HepG2 (cell line): Measurements from ENCODE around the gene MAP3K2. TPM values are rescaled to one million over a fixed set of nuclear protein-coding genes. Genes with fewer than 3 reads are reported as not detected.

Source experiments
- ATAC-seq: fragments of 200-7000 bp; cut with Tn5 transposase; 3 replicates; pipeline ENCODE4 v1.9.1; 2020; ENCODE audit warnings: mild to moderate bottlenecking, moderate library complexity
- BruUV-seq: library from RNA; stranded (reverse); fragments of 400-500 nt; replicated peaks from 2 replicates; lab custom pipeline; 2021; lab: Mats Ljungman, UMichigan
- CTCF ChIA-PET: fragments of 300-600 bp; formaldehyde crosslinking; extraction: SDS; loops from one replicate; lab custom pipeline; 2021; ENCODE audit warnings: low total read pairs, inconsistent platforms, low intra/inter-chr PET ratio; lab: Yijun Ruan, JAX
- POLR2A ChIA-PET: fragments of 350-600 bp; sonication (Branson Sonifier 250); formaldehyde crosslinking; loops from one replicate; lab custom pipeline; 2020; ENCODE audit warnings: antibody characterized with exemption, inconsistent platforms; lab: Yijun Ruan, JAX
- DNase-seq: peaks from one replicate; pipeline ENCODE4 v3.0.0-alpha.2; 2015; ENCODE audit warnings: low spot score
- FAIRE-seq: peaks from 3 replicates; lab custom pipeline; 2011; peaks lifted over from hg19 to GRCh38; lab: Jason Lieb, UNC
- H2AFZ ChIP-seq: one replicate; pipeline ENCODE4 v1.6.1; 2011; ENCODE audit warnings: low read length, inconsistent platforms
- H3K27ac ChIP-seq: fragments of 300-600 bp; 3 replicates; pipeline ENCODE4 v1.8.0; 2011; ENCODE audit warnings: mixed run types, mild to moderate bottlenecking, mixed read lengths, low read length, inconsistent platforms; ENCODE audit not compliant: insufficient read depth; ENCODE audit errors: extremely low read length
- H3K27me3 ChIP-seq, 2 experiments: fragments of 200-600 bp in 1 of 2; 2 replicates in 1 of 2; 3 replicates in 1 of 2; pipeline versions ENCODE4 v1.6.0 to v1.8.0; 2011; ENCODE audit warnings: low read length in 2 of 2, mild to moderate bottlenecking in 2 of 2, moderate library complexity in 2 of 2, inconsistent platforms in 1 of 2; ENCODE audit not compliant: insufficient read depth in 2 of 2, control insufficient read depth in 1 of 2
- H3K36me3 ChIP-seq, 2 experiments: fragments of 200-600 bp in 1 of 2; replicated peaks in 1 of 2; 2 replicates in 1 of 2; 3 replicates in 1 of 2; pipeline versions ENCODE4 v1.5.1 to v1.8.0; 2011; ENCODE audit warnings: low read length in 2 of 2, inconsistent platforms in 1 of 2; ENCODE audit not compliant: insufficient read depth in 2 of 2, control insufficient read depth in 1 of 2
- H3K4me1 ChIP-seq: 2 replicates; pipeline ENCODE4 v1.5.1; 2012; ENCODE audit warnings: low read length, inconsistent platforms; ENCODE audit not compliant: insufficient read depth
- H3K4me2 ChIP-seq: 2 replicates; pipeline ENCODE4 v1.6.0; 2011; ENCODE audit warnings: low read depth, low read length, inconsistent platforms
- H3K4me3 ChIP-seq, 3 experiments: fragments of 200-600 bp in 1 of 3; sonication (generic), shearing (Covaris generic) in 1 of 3; replicated peaks in 1 of 3; 2 replicates each; pipeline ENCODE4 v1.5.1; 2011 to 2016; ENCODE audit warnings: low read length in 3 of 3, inconsistent platforms in 2 of 3, low read depth in 2 of 3, mild to moderate bottlenecking in 2 of 3, control low read depth in 1 of 3, mixed read lengths in 1 of 3; ENCODE audit not compliant: insufficient read depth in 1 of 3
- H3K79me2 ChIP-seq: one replicate; pipeline ENCODE4 v1.6.1; 2011; ENCODE audit warnings: low read length, inconsistent platforms; ENCODE audit not compliant: insufficient read depth
- H3K9ac ChIP-seq: 2 replicates; pipeline ENCODE4 v1.6.0; 2011; ENCODE audit warnings: mild to moderate bottlenecking, low read depth, low read length, inconsistent platforms; ENCODE audit not compliant: insufficient read depth
- H3K9me3 ChIP-seq: 2 replicates; pipeline ENCODE4 v1.5.1; 2012; ENCODE audit warnings: mild to moderate bottlenecking, low read length
- H4K20me1 ChIP-seq: 2 replicates; pipeline ENCODE4 v1.6.0; 2011; ENCODE audit warnings: inconsistent platforms, mild to moderate bottlenecking, low read length, moderate library complexity; ENCODE audit not compliant: insufficient read depth
- ETV5 ChIP-seq: IDR thresholded peaks from 2 replicates; pipeline ENCODE4 v1.6.1; 2018; ENCODE audit warnings: missing biosample characterization, missing genetic modification reagents, inconsistent platforms, borderline replicate concordance
- FOSL2 ChIP-seq: sonication (generic); formaldehyde crosslinking; IDR thresholded peaks from 2 replicates; pipeline ENCODE4 v1.4.0; 2020; ENCODE audit warnings: missing genetic modification reagents
- JUND ChIP-seq: sonication (generic); formaldehyde crosslinking; IDR thresholded peaks from 2 replicates; pipeline ENCODE4 v1.8.0; 2022; ENCODE audit warnings: mild to moderate bottlenecking, missing genetic modification reagents
- NFATC3 ChIP-seq: sonication (generic); formaldehyde crosslinking; IDR thresholded peaks from 2 replicates; pipeline ENCODE4 v1.5.1; 2020; ENCODE audit warnings: mild to moderate bottlenecking, missing genetic modification reagents
- POLR2AphosphoS2 ChIP-seq: IDR thresholded peaks from 2 replicates; pipeline ENCODE4 v1.6.1; 2011; ENCODE audit warnings: low read depth, low read length, improper control_type of control experiment
- PRDM15 ChIP-seq: sonication (generic); formaldehyde crosslinking; IDR thresholded peaks from 2 replicates; pipeline ENCODE4 v1.4.0; 2020; ENCODE audit warnings: missing genetic modification reagents
- RBM39 ChIP-seq: fragments of 200-400 bp; formaldehyde crosslinking; IDR thresholded peaks from one replicate; pipeline ENCODE4 v1.6.1; 2018; ENCODE audit warnings: antibody characterized with exemption, mild to moderate bottlenecking, low read depth, low read length; ENCODE audit not compliant: poor library complexity, severe bottlenecking
- SALL1 ChIP-seq: sonication (generic); formaldehyde crosslinking; IDR thresholded peaks from 2 replicates; pipeline ENCODE4 v1.8.0; 2022; ENCODE audit warnings: mild to moderate bottlenecking, missing genetic modification reagents
- SMARCC2 ChIP-seq: fragments of 450-650 bp; IDR thresholded peaks from 2 replicates; pipeline ENCODE4 v1.6.1; 2017; ENCODE audit warnings: antibody characterized with exemption, mild to moderate bottlenecking
- ZBTB3 ChIP-seq: sonication (generic); formaldehyde crosslinking; IDR thresholded peaks from 2 replicates; pipeline ENCODE4 v1.4.0; 2020; ENCODE audit warnings: low read depth, mild to moderate bottlenecking, moderate library complexity, missing genetic modification reagents, borderline replicate concordance
- ZBTB44 ChIP-seq: sonication (generic); formaldehyde crosslinking; IDR thresholded peaks from 2 replicates; pipeline ENCODE4 v1.4.0; 2020; ENCODE audit warnings: missing genetic modification reagents
- ZFAT ChIP-seq: sonication (generic); formaldehyde crosslinking; conservative IDR thresholded peaks from 2 replicates; pipeline ENCODE4 v1.8.1; 2023; ENCODE audit warnings: missing genetic modification reagents, inconsistent platforms
- ZNF234 ChIP-seq: sonication (generic); formaldehyde crosslinking; conservative IDR thresholded peaks from 2 replicates; pipeline ENCODE4 v1.5.1; 2020; ENCODE audit warnings: mild to moderate bottlenecking, missing genetic modification reagents
- ZNF780A ChIP-seq: sonication (generic); formaldehyde crosslinking; IDR thresholded peaks from 2 replicates; pipeline ENCODE4 v1.8.0; 2022; ENCODE audit warnings: mild to moderate bottlenecking, missing genetic modification reagents, moderate library complexity
- WGBS: methylation state at CpG from one replicate; pipeline ENCODE4 v1.1.6; 2017; ENCODE audit warnings: low lambda C conversion rate; 5-methylcytosine and 5-hydroxymethylcytosine counted together
- in situ Hi-C: cut with HindIII; loops from 2 replicates; pipeline ENCODE4 v1.10.0; 2017; ENCODE audit warnings: low pct_unique_long_range_greater_than_20kb; ENCODE audit not compliant: extremely low pct_ligation_motif_present
- intact Hi-C: fragments of 100-400 bp; cut with micrococcal nuclease; formaldehyde crosslinking; loops from one replicate; pipeline ENCODE4 v1.10.0; 2022; ENCODE audit not compliant: unreplicated experiment
- polyA plus RNA-seq, 8 experiments: library from polyadenylated mRNA; depleted of rRNA in 3 of 8; stranded (reverse) in 7 of 8; unstranded in 1 of 8; fragments of >200 nt; fragmentation: Illumina TruSeq in 4 of 8; extraction: Trizol in 4 of 8; gene quantifications; 2 replicates each; pipeline versions ENCODE4 v1.2.1 to v1.2.3, GENCODE V29; 2011 to 2016; ENCODE audit warnings: low read depth in 4 of 8, missing spikeins in 1 of 8, mixed read lengths in 1 of 8; ENCODE audit not compliant: insufficient read depth in 1 of 8
- total RNA-seq, 5 experiments: library from RNA; depleted of rRNA; stranded (reverse); fragments of >200 nt; fragmentation: Illumina TruSeq; extraction: Trizol; gene quantifications; 2 replicates each; pipeline ENCODE4 v1.2.3, GENCODE V29; 2016; ENCODE audit warnings: low read depth in 1 of 5

Gene MAP3K2
- total and polyA plus RNA-seq, 2 of the 13 experiments (the other 11 are each of a cell fraction or from before 2014, with no cell fraction given): 12.2 to 37.2 TPM

- no peak for DNase-seq
- TF ChIP-seq POLR2AphosphoS2 (no peak), SALL1 (CRISPR knock-in tag) (no peak), ZBTB44 (no peak), ZFAT (no peak), ZNF780A (CRISPR knock-in tag) (no peak), ETV5 (CRISPR knock-in tag) (no peak), ZNF234 (CRISPR knock-in tag) (no peak)
- Histone ChIP-seq H3K4me3 (no peak overlapping the region), H3K9ac (no peak overlapping the region), H2AFZ (no peak overlapping the region), H3K27ac (no peak overlapping the region), H3K4me1 (peaks cover 5% of the 10 kb centered on the region; the same call in 1 of the 2 replicates), H4K20me1 (no peaks in the 10 kb centered on the region), H3K36me3 (peaks cover 33 to 71% of the 10 kb centered on the region in 2 experiments), H3K79me2 (no peaks in the 10 kb centered on the region), H3K4me2 (no peak overlapping the region), H3K27me3 (no peaks in the 10 kb centered on the region), H3K9me3 (no peaks in the 10 kb centered on the region)
- POLR2A ChIA-PET: no interaction called here
- intact Hi-C loops (no loop called here), in situ Hi-C loops (no loop called here)
- CTCF ChIA-PET: no interaction called here
- no TSS peak for BruUV-seq
- WGBS: 100% methylated on average over 5 of the region's 5 CpGs
- ATAC-seq: no peak
- FAIRE-seq: no peak
Measured at GRCh38 chr2:127259355-127259754, 128.4 kb downstream of the MAP3K2 start.

- BruUV-seq: no TSS peak
Measured at GRCh38 chr2:127256866-127257265, 130.9 kb downstream of the MAP3K2 start.

More at GRCh38 chr2:127256866-127257265, 130.9 kb downstream of the MAP3K2 start:
- no peak overlapping the region for H3K27ac ChIP-seq
- no peaks in the 10 kb centered on the region for H3K9me3 ChIP-seq
- ChIA-PET CTCF (no interaction called here), POLR2A (no interaction called here)
- no peaks in the 10 kb centered on the region for H3K79me2 ChIP-seq
- no peak overlapping the region for H3K4me2 ChIP-seq
- no peak for TF ChIP-seq ZBTB3 (CRISPR knock-in tag)
- TF ChIP-seq RBM39: no peak
- TF ChIP-seq JUND (CRISPR knock-in tag): no peak
- no peak for TF ChIP-seq SMARCC2
- no peak for TF ChIP-seq PRDM15 (CRISPR knock-in tag)
- TF ChIP-seq NFATC3: no peak
- TF ChIP-seq FOSL2 (CRISPR knock-in tag): no peak
- H2AFZ ChIP-seq: no peak overlapping the region
- H3K4me3 ChIP-seq: no peak overlapping the region
- peaks cover 30 to 55% of the 10 kb centered on the region in 2 experiments for H3K36me3 ChIP-seq
- DNase-seq: no peak
- 82% methylated on average over 7 of the region's 8 CpGs for WGBS
- ATAC-seq: peak; percentile 29; the same call in 1 of the 3 replicates
- FAIRE-seq: no peak
- H3K4me1 ChIP-seq: peaks cover 5% of the 10 kb centered on the region; the same call in 1 of the 2 replicates
- in situ Hi-C loops: no loop called here
- H4K20me1 ChIP-seq: no peaks in the 10 kb centered on the region
- H3K27me3 ChIP-seq: no peaks in the 10 kb centered on the region
- H3K9ac ChIP-seq: no peak overlapping the region
- intact Hi-C loops: no loop called here
